ENCODE results near the gene VEZT.

VEZT gene

DNA sequence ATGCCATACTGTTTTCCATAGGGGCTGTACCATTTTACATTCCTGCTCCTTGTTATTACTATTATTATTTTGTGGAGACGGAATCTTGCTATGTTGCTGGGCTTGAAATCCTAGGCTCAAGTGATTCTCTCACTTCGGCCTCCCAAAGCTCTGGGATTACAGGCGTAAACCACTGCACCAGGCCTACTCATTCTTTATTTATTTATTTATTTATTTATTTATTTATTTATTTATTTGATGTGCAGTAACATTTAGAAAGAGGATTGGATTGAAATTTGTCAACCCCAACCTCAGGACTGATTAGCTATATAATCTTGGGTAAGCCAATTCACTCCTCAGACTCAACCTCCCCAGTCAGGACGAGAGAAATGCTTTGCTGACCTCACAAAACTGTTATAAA lies 107.9 kb downstream of the VEZT start:
- no peak for DNase-seq

- DNase-seq = no peak
Measured at GRCh38 chr12:95326445-95326844, 108.8 kb downstream of the VEZT start.

DNA sequence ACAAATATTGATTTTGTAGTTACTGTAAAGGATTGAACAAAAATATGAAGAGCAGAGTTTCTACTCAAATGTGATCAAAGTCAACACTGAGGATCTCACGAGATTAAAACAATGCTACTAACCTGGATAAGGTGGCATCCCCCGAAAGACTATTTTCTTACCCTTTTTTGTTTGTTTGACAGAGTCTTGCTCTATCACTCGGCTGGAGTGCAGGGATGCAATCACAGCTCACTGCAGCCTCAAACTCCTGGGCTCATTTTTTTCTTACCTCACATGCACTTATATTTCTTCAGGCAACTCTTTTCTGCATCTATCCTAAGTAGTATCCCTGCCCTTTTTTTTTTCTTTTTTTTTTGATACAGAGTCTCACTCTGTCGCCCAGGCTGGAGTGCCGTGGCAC lies 109.2 kb downstream of the VEZT start:
- no peak for DNase-seq

DNA sequence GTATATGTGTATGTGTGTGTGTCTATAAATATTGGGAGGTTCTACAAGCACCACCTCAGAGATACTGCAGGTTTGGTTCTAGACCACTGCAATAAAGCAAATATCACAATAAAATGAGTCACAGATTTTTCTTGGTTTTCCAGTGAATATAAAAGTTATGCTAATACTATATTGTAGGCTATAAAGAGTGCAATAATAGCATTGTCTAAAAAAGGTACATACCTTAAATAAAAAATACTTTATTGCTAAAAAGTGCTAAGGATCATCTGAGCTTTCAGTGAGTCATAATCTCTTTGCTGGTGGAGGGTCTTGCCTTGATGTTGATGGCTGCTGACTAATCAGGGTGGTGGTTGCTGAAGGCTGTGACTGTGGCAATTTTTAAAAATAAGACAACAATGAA lies 111.1 kb downstream of the VEZT start:
- no peak for DNase-seq

GRCh38 chr12:95335948-95336347 lies 118.3 kb downstream of the VEZT start:
- no peak for DNase-seq

- DNase-seq = peak; percentile 28 to 31
Measured at GRCh38 chr12:95336387-95337067, 118.9 kb downstream of the VEZT start.

GRCh38 chr12:95337146-95337545 lies 119.5 kb downstream of the VEZT start:
- DNase-seq = no peak

GRCh38 chr12:95339086-95339788 lies 121.6 kb downstream of the VEZT start:
- no peak for DNase-seq

DNA sequence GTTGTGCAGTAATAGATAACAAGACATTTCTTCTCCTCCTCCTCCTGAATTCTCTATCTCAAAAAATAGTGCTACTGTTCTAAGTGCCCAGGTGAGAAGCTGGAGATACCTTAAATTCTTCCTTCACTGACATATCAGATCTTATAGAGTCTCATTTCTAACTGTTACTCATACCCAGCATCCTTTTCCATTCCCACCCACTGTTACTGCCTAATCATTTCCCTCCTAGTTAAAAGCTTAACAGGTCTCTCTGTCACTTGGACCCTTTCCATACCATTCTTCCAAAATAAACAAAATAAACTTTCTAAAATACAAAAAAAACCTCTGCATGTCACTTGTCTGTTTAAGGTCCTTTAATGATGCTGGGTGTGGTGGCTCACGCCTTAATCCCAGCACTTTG lies 124.4 kb downstream of the VEZT start:
- no peak for DNase-seq

- no peak for DNase-seq
Measured at GRCh38 chr12:95343461-95344230, 126.0 kb downstream of the VEZT start.

DNA sequence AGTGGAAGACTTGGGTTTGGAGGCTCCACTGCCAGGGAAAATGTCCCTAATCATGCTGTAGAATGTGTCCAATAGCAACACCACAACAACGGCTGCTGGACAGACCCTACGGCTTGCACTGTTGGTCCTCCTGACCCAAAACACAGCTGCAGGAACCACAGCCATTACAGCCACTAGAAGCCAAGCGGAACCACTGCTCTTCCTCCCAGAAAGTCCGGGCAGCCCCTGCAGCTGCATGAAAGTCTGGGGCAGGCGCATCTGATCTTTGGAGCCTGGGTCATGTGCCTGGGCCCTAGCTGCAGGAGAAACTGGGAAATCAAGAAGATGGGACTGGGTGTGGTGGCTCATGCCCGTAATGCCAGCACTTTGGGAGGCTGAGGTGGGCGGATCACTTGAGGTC lies 131.7 kb downstream of the VEZT start:
- no peak for DNase-seq

DNA sequence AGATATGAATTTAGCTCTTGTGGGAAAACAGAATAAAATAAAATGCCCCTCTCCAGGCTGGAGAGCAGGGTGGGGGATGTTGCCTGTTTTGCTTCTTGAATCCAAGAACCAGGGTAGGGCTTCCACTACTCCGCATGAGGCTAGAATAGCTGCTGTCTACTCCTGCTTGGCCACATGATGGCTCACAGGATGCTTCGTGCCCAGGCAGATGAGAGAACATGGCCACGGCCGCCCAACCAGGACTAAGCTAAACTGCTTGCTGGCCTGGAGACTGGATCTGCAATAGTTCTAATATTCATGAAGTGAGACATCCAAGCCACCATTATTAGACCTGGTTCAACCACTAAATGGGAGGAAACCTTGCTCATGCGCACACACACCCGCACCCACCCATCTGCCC lies 134.1 kb downstream of the VEZT start:
- no peak for DNase-seq

Measured in NCI-H187 (cell line).